Fibroblast of pulmonary artery (primary cell): Measurements from ENCODE around the gene CNOT6L.
A peak's percentile ranks its signal among the peaks of the same experiment; 100 is the strongest.

Source experiments
- DNase-seq: peaks from one replicate; pipeline ENCODE4 v3.0.0-alpha.2; 2010; ENCODE audit warnings: low read depth
- H3K4me3 ChIP-seq: replicated peaks from 2 replicates; pipeline ENCODE4 v1.5.1; 2011; ENCODE audit warnings: low read depth, mild to moderate bottlenecking, control low read depth, low read length, moderate library complexity
- CTCF ChIP-seq: IDR thresholded peaks from 2 replicates; pipeline ENCODE4 v1.5.1; 2011; ENCODE audit warnings: mild to moderate bottlenecking, control low read depth, low read length, inconsistent platforms; ENCODE audit errors: missing control alignments

The CNOT6L gene

DNA sequence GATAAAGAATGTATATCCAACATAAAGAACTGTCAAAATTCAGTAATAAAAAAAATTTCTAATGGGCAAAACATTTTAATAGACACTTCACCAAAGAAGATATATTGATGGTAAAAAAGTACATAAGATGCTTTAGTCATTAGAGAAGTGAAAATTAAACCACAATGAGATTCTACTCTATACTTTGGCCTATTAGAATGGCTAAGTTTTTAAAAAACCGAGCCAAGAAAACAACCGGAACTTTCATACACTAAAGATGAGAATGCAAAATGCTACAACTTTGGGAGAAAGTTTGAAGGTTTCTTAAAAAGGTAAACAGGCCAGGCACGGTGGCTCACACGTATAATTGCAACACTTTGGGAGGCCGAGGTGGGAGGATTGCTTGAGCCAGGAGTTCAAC, 20.8 kb downstream of the CNOT6L start:
- DNase-seq = no peak
- TF ChIP-seq CTCF = no peak

DNA sequence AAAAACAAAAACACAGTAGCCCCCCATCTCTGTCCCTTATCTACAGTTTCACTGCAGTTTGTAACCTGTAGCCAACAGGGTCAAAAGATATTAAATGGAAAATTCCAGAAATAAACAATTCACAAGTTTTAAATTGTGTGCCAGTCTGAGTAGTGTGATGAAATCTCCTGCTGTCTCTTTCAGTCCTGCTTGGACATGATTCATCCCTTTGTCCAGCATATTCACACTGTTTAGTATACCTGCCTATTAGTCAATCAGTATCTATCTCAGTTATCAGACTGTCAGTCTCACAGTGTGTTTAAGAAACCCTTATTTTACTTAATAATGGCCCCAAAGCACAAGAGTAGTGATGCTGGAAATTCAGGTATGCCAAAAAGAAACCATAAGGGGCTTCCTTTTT, 21.9 kb downstream of the CNOT6L start:
- no peak for TF ChIP-seq CTCF
- no peak overlapping the region for H3K4me3 ChIP-seq
- peak; percentile 54 for DNase-seq

More for the DNA sequence above, 20.8 kb downstream of the CNOT6L start:
- H3K4me3 ChIP-seq = no peak overlapping the region

GRCh38 chr4:77795326-77795725, 23.8 kb downstream of the CNOT6L start:
- H3K4me3 ChIP-seq = no peak overlapping the region
- TF ChIP-seq CTCF = no peak
- no peak for DNase-seq

DNA sequence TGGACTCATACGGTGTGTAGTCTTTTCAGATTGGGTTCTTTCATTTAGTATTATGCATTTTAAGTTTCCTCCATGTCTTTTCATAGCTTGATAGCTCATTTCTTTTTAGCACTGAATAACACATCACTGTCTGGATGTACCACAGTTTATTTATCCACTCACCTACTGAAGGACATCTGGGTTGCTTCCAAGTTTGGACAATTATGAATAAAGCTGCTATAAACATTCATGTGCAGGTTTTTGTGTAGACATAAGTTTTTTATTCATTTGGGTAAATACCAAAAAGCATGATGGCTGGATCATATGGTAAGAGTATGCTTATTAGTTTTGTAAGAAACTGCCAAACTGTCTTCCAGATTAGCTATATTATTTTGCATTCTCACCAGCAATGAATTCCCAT, 29.0 kb downstream of the CNOT6L start:
- TF ChIP-seq CTCF = no peak
- no peak for DNase-seq
- H3K4me3 ChIP-seq = no peak overlapping the region

GRCh38 chr4:77788990-77789389, 30.2 kb downstream of the CNOT6L start:
- TF ChIP-seq CTCF = no peak
- DNase-seq = no peak
- no peak overlapping the region for H3K4me3 ChIP-seq

DNA sequence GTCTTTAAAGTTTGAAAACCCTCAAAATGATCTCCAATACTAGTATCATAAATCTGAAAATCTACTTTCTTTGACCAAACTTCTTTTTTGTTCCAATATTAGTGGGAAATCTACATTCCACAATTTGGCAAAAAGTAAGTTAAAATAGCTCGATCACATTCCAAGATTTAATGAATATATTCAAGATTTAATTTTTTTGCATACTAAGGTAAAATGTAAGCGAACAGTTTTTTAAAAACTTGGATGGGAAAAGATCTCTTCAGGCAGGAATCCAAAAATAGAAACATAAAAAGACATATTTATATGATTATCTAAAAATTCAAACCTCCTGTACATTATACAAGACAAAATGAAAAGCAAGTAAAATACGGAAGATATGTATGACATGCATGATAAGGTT, 31.2 kb downstream of the CNOT6L start:
- no peak for TF ChIP-seq CTCF
- DNase-seq = no peak
- no peak overlapping the region for H3K4me3 ChIP-seq

- no peak for TF ChIP-seq CTCF
- no peak overlapping the region for H3K4me3 ChIP-seq
- no peak for DNase-seq
Observed at GRCh38 chr4:77785669-77786068, 33.5 kb downstream of the CNOT6L start.
